Stimulated activated CD4-positive, alpha-beta T cell treated with anti-CD3 and anti-CD28 coated beads, TNF-alpha, amount 100 ng/mL, for 24 hours (primary cell): Measurements from ENCODE around the gene MAMSTR.

Experiments used
- DNase-seq, 3 experiments: peaks; one replicate each; pipeline ENCODE4 v3.0.0-alpha.2; 2020; ENCODE audit warnings: low read depth in 3 of 3

The MAMSTR gene

DNA sequence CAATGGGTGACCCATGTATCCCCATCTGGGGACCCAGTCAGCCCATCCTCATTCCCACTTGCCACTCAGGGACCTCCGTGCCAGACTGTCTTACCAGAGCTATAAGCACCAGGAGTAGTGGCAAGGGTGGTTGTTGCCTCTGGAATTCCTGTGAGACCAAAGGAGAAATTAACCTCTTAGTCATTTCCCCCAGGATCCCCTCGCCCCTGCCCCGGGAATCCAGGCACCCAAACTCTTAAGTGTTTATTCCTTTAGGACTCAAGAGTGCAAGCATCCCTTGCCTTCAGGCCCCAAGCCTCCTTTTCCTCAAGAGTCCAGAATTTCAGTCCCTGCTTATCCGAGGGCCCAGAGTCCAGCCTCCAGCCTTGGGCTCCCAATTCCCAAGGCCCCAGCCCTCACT, 55.9 kb downstream of the MAMSTR start:
- no peak for DNase-seq
